A549 (cell line): ENCODE measurements around the gene BTG1. TPM values are rescaled to one million over a fixed set of nuclear protein-coding genes. Genes with fewer than 3 reads are reported as not detected.

ENCODE experiments used
- ATAC-seq, 2 experiments: fragments of 200-7000 bp in 1 of 2; fragments of >200 bp in 1 of 2; cut with Nextera tagmentation in 1 of 2; cut with Tn5 transposase in 1 of 2; 3 replicates each; pipeline versions ENCODE4 v1.8.0 to v1.9.1; 2018 to 2020; ENCODE audit warnings: mild to moderate bottlenecking in 1 of 2, moderate library complexity in 1 of 2
- CTCF ChIA-PET: fragments of 300-600 bp; sonication (Branson Sonifier 250); formaldehyde crosslinking; extraction: SDS; loops from one replicate; lab custom pipeline; 2021; ENCODE audit warnings: antibody characterized with exemption, inconsistent platforms; lab: Yijun Ruan, JAX
- POLR2A ChIA-PET: fragments of 350-600 bp; formaldehyde crosslinking; extraction: SDS; loops from one replicate; lab custom pipeline; 2021; ENCODE audit warnings: antibody characterized with exemption, inconsistent platforms; lab: Yijun Ruan, JAX
- DNase-seq, 2 experiments: peaks; one replicate each; pipeline versions ENCODE4 v3.0.0 to v3.0.0-alpha.2; 2011 to 2016; ENCODE audit warnings: low read depth in 1 of 2, low spot score in 1 of 2
- FAIRE-seq: peaks from 2 replicates; lab custom pipeline; 2011; peaks lifted over from hg19 to GRCh38; lab: Jason Lieb, UNC
- H3K27ac ChIP-seq, 2 experiments: fragments of >200 bp; sonication (Bioruptor Twin); formaldehyde crosslinking; 3 replicates each; pipeline ENCODE4 v1.5.1; 2016 to 2017
- H3K4me1 ChIP-seq: fragments of >200 bp; sonication (Bioruptor Twin); formaldehyde crosslinking; 3 replicates; pipeline ENCODE4 v1.6.1; 2016
- H3K4me2 ChIP-seq: fragments of >200 bp; sonication (Bioruptor Twin); formaldehyde crosslinking; 3 replicates; pipeline ENCODE4 v1.6.1; 2016
- H3K4me3 ChIP-seq: fragments of >200 bp; sonication (Bioruptor Twin); formaldehyde crosslinking; 3 replicates; pipeline ENCODE4 v1.5.1; 2016
- H3K9me3 ChIP-seq: fragments of >200 bp; sonication (Bioruptor Twin); formaldehyde crosslinking; 3 replicates; pipeline ENCODE4 v1.6.1; 2016
- BHLHE40 ChIP-seq: IDR thresholded peaks from 2 replicates; pipeline ENCODE4 v1.6.1; 2012; ENCODE audit warnings: low read depth, low read length, inconsistent platforms
- CBX8 ChIP-seq: fragments of 200-600 bp; sonication (generic); IDR thresholded peaks from 2 replicates; pipeline ENCODE4 v1.6.1; 2016
- CEBPB ChIP-seq, 2 experiments: fragments of >200 bp in 1 of 2; sonication (Bioruptor Twin) in 1 of 2; formaldehyde crosslinking in 1 of 2; IDR thresholded peaks; 2 replicates each; pipeline ENCODE4 v1.6.1; 2012 to 2016
- ELK1 ChIP-seq: fragments of 150-350 bp; IDR thresholded peaks from 2 replicates; pipeline ENCODE4 v1.6.1; 2014; ENCODE audit warnings: low read depth, mild to moderate bottlenecking, low read length
- EP300 ChIP-seq, 2 experiments: fragments of >200 bp; sonication (Bioruptor Twin); formaldehyde crosslinking; IDR thresholded peaks; 2 replicates in 1 of 2; 3 replicates in 1 of 2; pipeline ENCODE4 v1.6.1; 2016 to 2017
- ESRRA ChIP-seq: fragments of 150-350 bp; IDR thresholded peaks from 2 replicates; pipeline ENCODE4 v1.6.1; 2014; ENCODE audit warnings: mild to moderate bottlenecking, low read length, borderline replicate concordance
- FOSL2 ChIP-seq, 2 experiments: fragments of 450-650 bp in 1 of 2; fragments of >200 bp in 1 of 2; sonication (Bioruptor Twin) in 1 of 2; formaldehyde crosslinking; IDR thresholded peaks; 2 replicates each; pipeline versions ENCODE4 v1.5.0 to v1.6.1; 2016 to 2020; ENCODE audit warnings: mild to moderate bottlenecking in 1 of 2, moderate library complexity in 1 of 2
- GATA3 ChIP-seq: IDR thresholded peaks from 2 replicates; pipeline ENCODE4 v1.6.1; 2012; ENCODE audit warnings: borderline replicate concordance
- HES2 ChIP-seq: fragments of >200 bp; sonication (Bioruptor Twin); formaldehyde crosslinking; IDR thresholded peaks from 2 replicates; pipeline ENCODE4 v1.6.1; 2016
- HOXB13 ChIP-seq: fragments of 250-450 bp; sonication (Bioruptor Pico); IDR thresholded peaks from 2 replicates; pipeline ENCODE4 v1.5.0; 2020; ENCODE audit warnings: low read depth, mild to moderate bottlenecking, moderate library complexity
- HOXB5 ChIP-seq: fragments of 250-450 bp; sonication (Bioruptor Pico); IDR thresholded peaks from 2 replicates; pipeline ENCODE4 v1.5.0; 2020; ENCODE audit warnings: mild to moderate bottlenecking, moderate library complexity
- JUN ChIP-seq, 2 experiments: fragments of >200 bp; sonication (Bioruptor Twin); formaldehyde crosslinking; IDR thresholded peaks; 2 replicates in 1 of 2; 3 replicates in 1 of 2; pipeline ENCODE4 v1.6.1; 2016 to 2017
- JUNB ChIP-seq: fragments of >200 bp; sonication (Bioruptor Twin); formaldehyde crosslinking; IDR thresholded peaks from 2 replicates; pipeline ENCODE4 v1.6.1; 2016
- KDM1A ChIP-seq: fragments of 200-600 bp; sonication (generic); IDR thresholded peaks from 2 replicates; pipeline ENCODE4 v1.6.1; 2016; ENCODE audit warnings: low read depth, mild to moderate bottlenecking
- MAFK ChIP-seq: fragments of 450-650 bp; IDR thresholded peaks from 2 replicates; pipeline ENCODE4 v1.6.1; 2014; ENCODE audit not compliant: partially characterized antibody
- MAZ ChIP-seq: fragments of 150-350 bp; IDR thresholded peaks from 2 replicates; pipeline ENCODE4 v1.6.1; 2014; ENCODE audit warnings: antibody characterized with exemption, low read depth, low read length, borderline replicate concordance
- MYC ChIP-seq: IDR thresholded peaks from 2 replicates; pipeline ENCODE4 v1.6.1; 2012; ENCODE audit warnings: mild to moderate bottlenecking, inconsistent platforms, low read length, improper control_type of control experiment, borderline replicate concordance
- POLR2AphosphoS2 ChIP-seq: conservative IDR thresholded peaks from 2 replicates; pipeline ENCODE4 v1.6.1; 2012; ENCODE audit warnings: low read length, improper control_type of control experiment, inconsistent platforms
- RARB ChIP-seq: fragments of 250-450 bp; sonication (Bioruptor Pico); IDR thresholded peaks from 2 replicates; pipeline ENCODE4 v1.8.0; 2021; ENCODE audit warnings: mild to moderate bottlenecking, moderate library complexity
- RCOR1 ChIP-seq: fragments of 150-350 bp; IDR thresholded peaks from 2 replicates; pipeline ENCODE4 v1.6.1; 2014; ENCODE audit warnings: antibody characterized with exemption, low read length, low read depth
- REST ChIP-seq: fragments of 200-600 bp; sonication (generic); IDR thresholded peaks from 2 replicates; pipeline ENCODE4 v1.6.1; 2016; ENCODE audit warnings: antibody characterized with exemption, mild to moderate bottlenecking, moderate library complexity
- RFX5 ChIP-seq: fragments of 450-650 bp; IDR thresholded peaks from 2 replicates; pipeline ENCODE4 v1.7.1; 2014; ENCODE audit warnings: antibody characterized with exemption, mild to moderate bottlenecking, moderate library complexity
- RNF2 ChIP-seq: fragments of 200-600 bp; sonication (generic); IDR thresholded peaks from 2 replicates; pipeline ENCODE4 v1.6.1; 2016; ENCODE audit warnings: low read depth, mild to moderate bottlenecking, antibody characterized with exemption, moderate library complexity, borderline replicate concordance
- SMC3 ChIP-seq: fragments of >200 bp; sonication (Bioruptor Twin); formaldehyde crosslinking; IDR thresholded peaks from 3 replicates; pipeline ENCODE4 v1.6.1; 2018; ENCODE audit warnings: inconsistent platforms
- TFCP2L1 ChIP-seq: fragments of 250-450 bp; sonication (Bioruptor Pico); IDR thresholded peaks from 2 replicates; pipeline ENCODE4 v1.5.0; 2021; ENCODE audit warnings: mild to moderate bottlenecking
- TP53 ChIP-seq: fragments of 250-450 bp; sonication (Bioruptor Pico); IDR thresholded peaks from 2 replicates; pipeline ENCODE4 v1.5.0; 2021; ENCODE audit warnings: mild to moderate bottlenecking, moderate library complexity
- ZNF302 ChIP-seq: fragments of 250-450 bp; sonication (Bioruptor Pico); IDR thresholded peaks from 2 replicates; pipeline ENCODE4 v1.9.0; 2021; ENCODE audit warnings: inconsistent platforms, mild to moderate bottlenecking, moderate library complexity
- WGBS: methylation state at CpG from one replicate; pipeline ENCODE4 v1.1.6; 2017; ENCODE audit errors: missing lambda C conversion rate; 5-methylcytosine and 5-hydroxymethylcytosine counted together
- polyA plus RNA-seq, 4 experiments: library from polyadenylated mRNA; depleted of rRNA in 3 of 4; stranded (reverse); fragments of >200 nt; fragmentation: RNase III in 1 of 4; extraction: RNeasy Plus Mini Kit Qiagen cat#74134 plus additional on column Dnase treatment in 1 of 4; gene quantifications; 2 replicates in 3 of 4; 3 replicates in 1 of 4; pipeline ENCODE4 v1.2.3, GENCODE V29; 2011 to 2017

Gene BTG1
- polyA plus RNA-seq, 2 of the 4 experiments (the other 2 are of a cell fraction) = 29.4 to 138 TPM

GRCh38 chr12:92105110-92105509 is 40.5 kb downstream of the BTG1 start:
- ChIA-PET CTCF (interaction anchor here (1.3 to 1.6 kb wide), 2 partner anchors 10 to 40 kb away, joined by 3 to 4 read pairs; no protein-coding TSS in a partner anchor), POLR2A (no interaction called here)
- Histone ChIP-seq H3K4me3 (no peak overlapping the region), H3K27ac (peak overlapping the region in 1 of 2 experiments; percentile 22; a peak in 1 of 6 replicates), H3K9me3 (no peaks in the 10 kb centered on the region; the same call in 2 of the 3 replicates), H3K4me2 (no peak overlapping the region; the same call in 2 of the 3 replicates), H3K4me1 (peaks cover 48% of the 10 kb centered on the region)
- ATAC-seq (no peak), FAIRE-seq (no peak), DNase-seq (no peak)
- TF ChIP-seq MYC = no peak
- TF ChIP-seq BHLHE40 = no peak
- TF ChIP-seq JUN (IDR thresholded peaks at IDR 0.05) = no peak
- TF ChIP-seq HOXB5 (CRISPR knock-in tag) = no peak
- TF ChIP-seq TP53 (CRISPR knock-in tag) = no peak
- TF ChIP-seq RCOR1 = no peak
- TF ChIP-seq CBX8 = no peak
- TF ChIP-seq MAFK = no peak
- TF ChIP-seq JUNB = no peak
- no peak for TF ChIP-seq HES2
- no peak for TF ChIP-seq RFX5
- WGBS = 96% methylated on average over 2 of the region's 2 CpGs

- H3K4me3 ChIP-seq = no peak overlapping the region
- TF ChIP-seq CEBPB (IDR thresholded peaks at IDR 0.05) (no peak), MYC (no peak), RNF2 (no peak), HOXB13 (CRISPR knock-in tag) (no peak), RCOR1 (no peak), GATA3 (no peak), ESRRA (no peak), POLR2AphosphoS2 (no peak), ELK1 (no peak), RARB (no peak), EP300 (IDR thresholded peaks at IDR 0.05) (no peak), REST (no peak), FOSL2 (IDR thresholded peaks at IDR 0.05) (no peak), FOSL2 (CRISPR knock-in tag; IDR thresholded peaks at IDR 0.05) (no peak), TFCP2L1 (CRISPR knock-in tag) (no peak), KDM1A (no peak), ZNF302 (CRISPR knock-in tag) (no peak), SMC3 (no peak), RFX5 (no peak), MAZ (no peak)
- TF ChIP-seq, all 56 proteins: peak for 0
- no peak for FAIRE-seq
- H3K4me2 ChIP-seq = no peak overlapping the region
- H3K9me3 ChIP-seq = no peaks in the 10 kb centered on the region; the same call in 2 of the 3 replicates
- ATAC-seq = no peak
- POLR2A ChIA-PET = no interaction called here
- CTCF ChIA-PET = interaction anchor here (1.6 kb wide), 1 partner anchor 17 kb away, joined by 3 read pairs; no protein-coding TSS in a partner anchor
- H3K4me1 ChIP-seq = peaks cover 46% of the 10 kb centered on the region
- WGBS = 98% methylated on average over 2 of the region's 2 CpGs
- no peak overlapping the region for H3K27ac ChIP-seq
- no peak for DNase-seq
These were observed 43.0 kb downstream of the BTG1 start for GRCh38 chr12:92102606-92103005.
